ENCODE data around the gene AGAP5.
"Not testable (repeated sequence)": the region's sequence is repeated elsewhere in the genome, so short reads cannot be mapped to it uniquely, and the experiment has no call there.

Gene AGAP5

GRCh38 chr10:73697675-73698159 is at the start of gene AGAP5:
Gene AGAP5 (minus strand): TSS chr10:73698109. CDS start chr10:73697755, 354 bp downstream.
- H3K4me3 Mint-ChIP-seq; intact Hi-C loops (cut with micrococcal nuclease); H3K27me3 Mint-ChIP-seq; H3K27ac Mint-ChIP-seq; H3K9me3 Mint-ChIP-seq: not testable (repeated sequence)
- H3K36me3 Mint-ChIP-seq (ENCODE audit: low read depth): peaks cover 54% of the 10 kb centered on the region
- peaks cover 19% of the 10 kb centered on the region for H3K4me1 Mint-ChIP-seq (ENCODE audit: low read depth)

GRCh38 chr10:73746721-73747120 is 48.8 kb upstream of the AGAP5 start:
- Mint-ChIP-seq H3K4me3 (no peak overlapping the region), H3K4me1 (ENCODE audit: low read depth) (peaks cover 36% of the 10 kb centered on the region), H3K27ac (no peak overlapping the region), H3K36me3 (ENCODE audit: low read depth) (peaks cover 71% of the 10 kb centered on the region), H3K27me3 (no peaks in the 10 kb centered on the region), H3K9me3 (no peaks in the 10 kb centered on the region)
- intact Hi-C loops (cut with micrococcal nuclease): no loop called here

GRCh38 chr10:73744664-73744975 is 46.7 kb upstream of the AGAP5 start:
- Mint-ChIP-seq H3K4me1 (ENCODE audit: low read depth) (peaks cover 30% of the 10 kb centered on the region), H3K9me3 (no peaks in the 10 kb centered on the region), H3K36me3 (ENCODE audit: low read depth) (peaks cover 63% of the 10 kb centered on the region), H3K27me3 (no peaks in the 10 kb centered on the region), H3K27ac (peak overlapping the region; percentile 100), H3K4me3 (peak overlapping the region; percentile 95)
- intact Hi-C loops (cut with micrococcal nuclease): loop anchor here (1.0 to 2.0 kb wide), 3 partner anchors 14 to 41 kb away; partner anchors contain the start of gene ZSWIM8

GRCh38 chr10:73743905-73744663 is 46.2 kb upstream of the AGAP5 start, which contains the start of gene SEC24C:
Gene SEC24C (plus strand): TSS chr10:73744372. CDS start chr10:73746833, 2,461 bp downstream.
- Mint-ChIP-seq H3K4me3 (peak within 1 kb of the TSS; percentile 95), H3K36me3 (ENCODE audit: low read depth) (peaks cover 63% of the 10 kb centered on the region), H3K27ac (peak within 1 kb of the TSS; percentile 100), H3K9me3 (no peaks in the 10 kb centered on the region), H3K4me1 (ENCODE audit: low read depth) (peaks cover 24% of the 10 kb centered on the region), H3K27me3 (no peaks in the 10 kb centered on the region)
- intact Hi-C loops (cut with micrococcal nuclease): loop anchor here (1.0 to 2.0 kb wide), 3 partner anchors 14 to 41 kb away; partner anchors contain the start of gene ZSWIM8

- peaks cover 60% of the 10 kb centered on the region for H3K36me3 Mint-ChIP-seq (ENCODE audit: low read depth)
Measured at GRCh38 chr10:73743327-73743904, 45.5 kb upstream of the AGAP5 start.

GRCh38 chr10:73742454-73742734 is 44.5 kb upstream of the AGAP5 start:
- Mint-ChIP-seq H3K9me3 (no peaks in the 10 kb centered on the region), H3K36me3 (ENCODE audit: low read depth) (peaks cover 59% of the 10 kb centered on the region), H3K4me1 (ENCODE audit: low read depth) (peaks cover 17% of the 10 kb centered on the region), H3K27ac (peak overlapping the region; percentile 100), H3K4me3 (no peak overlapping the region), H3K27me3 (no peaks in the 10 kb centered on the region)
- intact Hi-C loops (cut with micrococcal nuclease): no loop called here

More at GRCh38 chr10:73743327-73743904, 45.5 kb upstream of the AGAP5 start:
- Mint-ChIP-seq H3K9me3 (no peaks in the 10 kb centered on the region), H3K4me3 (peak overlapping the region; percentile 95), H3K4me1 (ENCODE audit: low read depth) (peaks cover 17% of the 10 kb centered on the region), H3K27ac (peak overlapping the region; percentile 100), H3K27me3 (no peaks in the 10 kb centered on the region)
- intact Hi-C loops (cut with micrococcal nuclease): no loop called here

- intact Hi-C loops (cut with micrococcal nuclease); H3K27me3 Mint-ChIP-seq; H3K4me3 Mint-ChIP-seq; H3K27ac Mint-ChIP-seq; H3K9me3 Mint-ChIP-seq: not testable (repeated sequence)
- Mint-ChIP-seq H3K36me3 (ENCODE audit: low read depth) (peaks cover 50% of the 10 kb centered on the region), H3K4me1 (ENCODE audit: low read depth) (peaks cover 10% of the 10 kb centered on the region)
Measured at GRCh38 chr10:73740501-73741254, 42.8 kb upstream of the AGAP5 start.

- no peak overlapping the region for H3K27ac Mint-ChIP-seq
- H3K36me3 Mint-ChIP-seq (ENCODE audit: low read depth): peaks cover 72% of the 10 kb centered on the region
- no peak overlapping the region for H3K4me3 Mint-ChIP-seq
- no peaks in the 10 kb centered on the region for H3K9me3 Mint-ChIP-seq
- intact Hi-C loops (cut with micrococcal nuclease): no loop called here
- H3K4me1 Mint-ChIP-seq (ENCODE audit: low read depth): peaks cover 12% of the 10 kb centered on the region
- no peaks in the 10 kb centered on the region for H3K27me3 Mint-ChIP-seq
Measured at GRCh38 chr10:73734796-73735305, 36.9 kb upstream of the AGAP5 start.

GRCh38 chr10:73734028-73734720 is 36.3 kb upstream of the AGAP5 start:
- Mint-ChIP-seq H3K36me3 (ENCODE audit: low read depth) (peaks cover 67% of the 10 kb centered on the region), H3K4me3 (no peak overlapping the region), H3K9me3 (no peaks in the 10 kb centered on the region), H3K27ac (no peak overlapping the region), H3K4me1 (ENCODE audit: low read depth) (peaks cover 12% of the 10 kb centered on the region), H3K27me3 (no peaks in the 10 kb centered on the region)
- intact Hi-C loops (cut with micrococcal nuclease): no loop called here

- H3K4me1 Mint-ChIP-seq (ENCODE audit: low read depth): peaks cover 12% of the 10 kb centered on the region
- H3K9me3 Mint-ChIP-seq: no peaks in the 10 kb centered on the region
- no peaks in the 10 kb centered on the region for H3K27me3 Mint-ChIP-seq
- H3K27ac Mint-ChIP-seq: no peak overlapping the region
- intact Hi-C loops (cut with micrococcal nuclease): no loop called here
- H3K36me3 Mint-ChIP-seq (ENCODE audit: low read depth): peaks cover 59% of the 10 kb centered on the region
- no peak overlapping the region for H3K4me3 Mint-ChIP-seq
Measured at GRCh38 chr10:73732931-73733623, 35.2 kb upstream of the AGAP5 start.

- H3K36me3 Mint-ChIP-seq (ENCODE audit: low read depth): peaks cover 57% of the 10 kb centered on the region
- H3K27ac Mint-ChIP-seq: no peak overlapping the region
- peaks cover 12% of the 10 kb centered on the region for H3K4me1 Mint-ChIP-seq (ENCODE audit: low read depth)
- no peak overlapping the region for H3K4me3 Mint-ChIP-seq
- H3K27me3 Mint-ChIP-seq: no peaks in the 10 kb centered on the region
- intact Hi-C loops (cut with micrococcal nuclease): no loop called here
- no peaks in the 10 kb centered on the region for H3K9me3 Mint-ChIP-seq
Measured at GRCh38 chr10:73732426-73732825, 34.5 kb upstream of the AGAP5 start.

GRCh38 chr10:73731588-73732375 is 33.9 kb upstream of the AGAP5 start:
- H3K4me3 Mint-ChIP-seq: no peak overlapping the region
- H3K27me3 Mint-ChIP-seq: no peaks in the 10 kb centered on the region
- intact Hi-C loops (cut with micrococcal nuclease): no loop called here
- no peak overlapping the region for H3K27ac Mint-ChIP-seq
- H3K4me1 Mint-ChIP-seq (ENCODE audit: low read depth): peaks cover 12% of the 10 kb centered on the region
- peaks cover 60% of the 10 kb centered on the region for H3K36me3 Mint-ChIP-seq (ENCODE audit: low read depth)
- no peaks in the 10 kb centered on the region for H3K9me3 Mint-ChIP-seq

Measured in dendritic cell treated with granulocyte-macrophage colony-stimulating factor and Interleukin-4, amounts not matched to agents 40 ng/mL and 50 ng/mL, for 4 days (primary cell).